HG03103 (cell line): ENCODE data around the gene TNFRSF6B.
"Not testable (repeated sequence)": the region's sequence is repeated elsewhere in the genome, so short reads cannot be mapped to it uniquely, and the experiment has no call there.

Experiments used
- ATAC-seq: cut with Tn5 transposase; IDR thresholded peaks from one replicate; pipeline ENCODE4 v1.9.1; 2021; ENCODE audit warnings: low read depth; ENCODE audit not compliant: unreplicated experiment

The TNFRSF6B gene

GRCh38 chr20:63661959-63662812 is 34.3 kb upstream of the TNFRSF6B start:
- no peak for ATAC-seq

GRCh38 chr20:63662813-63663189 is 33.7 kb upstream of the TNFRSF6B start:
- ATAC-seq: no peak

- no peak for ATAC-seq
Measured at GRCh38 chr20:63663332-63664066, 33.0 kb upstream of the TNFRSF6B start.

- ATAC-seq: no peak
Measured at GRCh38 chr20:63664143-63664851, 32.2 kb upstream of the TNFRSF6B start.

GRCh38 chr20:63664861-63665594 is 31.4 kb upstream of the TNFRSF6B start:
- no peak for ATAC-seq

GRCh38 chr20:63665708-63666107 is 30.7 kb upstream of the TNFRSF6B start:
- ATAC-seq: no peak

- no peak for ATAC-seq
Measured at GRCh38 chr20:63667858-63668257, 28.6 kb upstream of the TNFRSF6B start.

- ATAC-seq: no peak
Measured at GRCh38 chr20:63668351-63668750, 28.1 kb upstream of the TNFRSF6B start.

- ATAC-seq: not testable (repeated sequence)
Measured at GRCh38 chr20:63671695-63672094, 24.8 kb upstream of the TNFRSF6B start.

- ATAC-seq: no peak
Measured at GRCh38 chr20:63672666-63673065, 23.8 kb upstream of the TNFRSF6B start.

GRCh38 chr20:63673951-63674350 is 22.5 kb upstream of the TNFRSF6B start:
- no peak for ATAC-seq

GRCh38 chr20:63675681-63676368 is 20.6 kb upstream of the TNFRSF6B start:
- no peak for ATAC-seq

GRCh38 chr20:63678071-63678470 is 18.4 kb upstream of the TNFRSF6B start:
- no peak for ATAC-seq

GRCh38 chr20:63678667-63679465 is 17.6 kb upstream of the TNFRSF6B start:
- no peak for ATAC-seq

- no peak for ATAC-seq
Measured at GRCh38 chr20:63679799-63680305, 16.6 kb upstream of the TNFRSF6B start.

- ATAC-seq: no peak
Measured at GRCh38 chr20:63680427-63680826, 16.0 kb upstream of the TNFRSF6B start.

GRCh38 chr20:63680857-63681608 is 15.4 kb upstream of the TNFRSF6B start:
- ATAC-seq: no peak

- no peak for ATAC-seq
Measured at GRCh38 chr20:63681609-63682142, 14.8 kb upstream of the TNFRSF6B start.
